ENCODE measurements around the gene ALK.

Gene ALK

DNA sequence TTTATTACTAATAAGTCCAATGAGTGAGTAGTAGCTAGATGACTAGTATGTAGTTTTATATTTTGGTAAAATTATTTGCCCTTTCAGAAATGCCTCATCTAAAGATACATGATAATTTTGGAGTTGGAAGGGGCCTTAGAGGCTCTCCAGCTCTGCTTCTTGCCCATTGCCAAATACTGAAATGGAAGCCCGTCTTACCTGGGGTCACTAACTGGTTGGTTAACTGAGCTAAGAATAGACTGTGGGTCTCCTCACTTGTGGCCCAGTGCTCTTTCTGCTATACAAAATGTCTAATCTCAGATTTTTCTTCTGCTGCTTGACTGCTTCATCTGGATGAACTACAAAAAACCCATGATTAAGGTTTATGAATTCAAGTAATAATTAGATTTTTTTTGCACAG is 739.1 kb downstream of the ALK start:
- Histone ChIP-seq H3K27me3 (ENCODE audit: insufficient read depth, low read length) (no peaks in the 10 kb centered on the region), H3K79me2 (ENCODE audit: insufficient read depth, low read length) (no peaks in the 10 kb centered on the region), H3K4me3 (ENCODE audit: low read depth, low read length, poor library complexity, severe bottlenecking) (no peak overlapping the region), H3K9ac (ENCODE audit: low read length) (no peak overlapping the region), H3K4me1 (ENCODE audit: insufficient read depth, low read length, severe bottlenecking) (no peaks in the 10 kb centered on the region), H3K27ac (ENCODE audit: low read depth, low read length, poor library complexity, severe bottlenecking) (no peak overlapping the region), H3K4me2 (ENCODE audit: low read length) (no peak overlapping the region), H4K20me1 (ENCODE audit: insufficient read depth, low read length) (no peaks in the 10 kb centered on the region), H3K9me2 (ENCODE audit: low read depth, low read length) (no peaks in the 10 kb centered on the region), H3F3A (ENCODE audit: insufficient read depth, low read length) (no peaks in the 10 kb centered on the region), H2AFZ (ENCODE audit: low read length) (no peak overlapping the region), H3K9me3 (ENCODE audit: low read length) (no peaks in the 10 kb centered on the region), H3K36me3 (ENCODE audit: insufficient read depth, low read length) (no peaks in the 10 kb centered on the region)
- TF ChIP-seq, protein P1, sequence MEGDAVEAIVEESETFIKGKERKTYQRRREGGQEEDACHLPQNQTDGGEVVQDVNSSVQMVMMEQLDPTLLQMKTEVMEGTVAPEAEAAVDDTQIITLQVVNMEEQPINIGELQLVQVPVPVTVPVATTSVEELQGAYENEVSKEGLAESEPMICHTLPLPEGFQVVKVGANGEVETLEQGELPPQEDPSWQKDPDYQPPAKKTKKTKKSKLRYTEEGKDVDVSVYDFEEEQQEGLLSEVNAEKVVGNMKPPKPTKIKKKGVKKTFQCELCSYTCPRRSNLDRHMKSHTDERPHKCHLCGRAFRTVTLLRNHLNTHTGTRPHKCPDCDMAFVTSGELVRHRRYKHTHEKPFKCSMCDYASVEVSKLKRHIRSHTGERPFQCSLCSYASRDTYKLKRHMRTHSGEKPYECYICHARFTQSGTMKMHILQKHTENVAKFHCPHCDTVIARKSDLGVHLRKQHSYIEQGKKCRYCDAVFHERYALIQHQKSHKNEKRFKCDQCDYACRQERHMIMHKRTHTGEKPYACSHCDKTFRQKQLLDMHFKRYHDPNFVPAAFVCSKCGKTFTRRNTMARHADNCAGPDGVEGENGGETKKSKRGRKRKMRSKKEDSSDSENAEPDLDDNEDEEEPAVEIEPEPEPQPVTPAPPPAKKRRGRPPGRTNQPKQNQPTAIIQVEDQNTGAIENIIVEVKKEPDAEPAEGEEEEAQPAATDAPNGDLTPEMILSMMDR (IDR thresholded peaks at IDR 0.05; ENCODE audit: low read length), result no peak
- no peak for TF ChIP-seq EZH2 (IDR thresholded peaks at IDR 0.05; ENCODE audit: borderline replicate concordance, low read length)

DNA sequence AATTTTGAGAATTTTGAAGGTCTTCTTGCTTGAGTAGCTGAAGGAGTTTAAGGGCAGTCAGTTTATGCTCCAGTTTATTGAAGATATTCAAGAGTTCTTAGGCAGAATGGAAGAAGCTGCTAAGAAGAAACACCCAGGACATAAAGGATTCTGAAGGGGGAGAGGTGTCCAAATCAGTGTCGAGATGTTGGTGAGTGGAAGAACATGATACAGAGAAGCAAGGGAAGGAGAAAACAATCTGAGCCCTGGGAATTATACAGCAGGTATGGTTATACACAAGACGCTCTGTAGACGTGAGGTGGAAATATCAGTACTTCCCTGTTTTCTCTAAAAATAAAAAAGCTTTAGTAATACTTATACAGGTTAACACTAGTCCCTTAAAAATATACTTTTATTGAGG is 746.0 kb downstream of the ALK start:
- Histone ChIP-seq H3K4me3 (ENCODE audit: low read depth, low read length, poor library complexity, severe bottlenecking) (no peak overlapping the region), H3K79me2 (ENCODE audit: insufficient read depth, low read length) (no peaks in the 10 kb centered on the region), H3K9me3 (ENCODE audit: low read length) (no peaks in the 10 kb centered on the region), H3K4me1 (ENCODE audit: insufficient read depth, low read length, severe bottlenecking) (no peaks in the 10 kb centered on the region), H3K27me3 (ENCODE audit: insufficient read depth, low read length) (no peaks in the 10 kb centered on the region), H3K9me2 (ENCODE audit: low read depth, low read length) (no peaks in the 10 kb centered on the region), H3F3A (ENCODE audit: insufficient read depth, low read length) (no peaks in the 10 kb centered on the region), H3K9ac (ENCODE audit: low read length) (no peak overlapping the region), H2AFZ (ENCODE audit: low read length) (no peak overlapping the region), H3K27ac (ENCODE audit: low read depth, low read length, poor library complexity, severe bottlenecking) (no peak overlapping the region), H4K20me1 (ENCODE audit: insufficient read depth, low read length) (no peaks in the 10 kb centered on the region), H3K4me2 (ENCODE audit: low read length) (no peak overlapping the region), H3K36me3 (ENCODE audit: insufficient read depth, low read length) (no peaks in the 10 kb centered on the region)
- TF ChIP-seq, protein P1 (IDR thresholded peaks at IDR 0.05; ENCODE audit: low read length), result no peak
- TF ChIP-seq EZH2 (IDR thresholded peaks at IDR 0.05; ENCODE audit: borderline replicate concordance, low read length), result no peak

- H4K20me1 ChIP-seq (ENCODE audit: insufficient read depth, low read length), result no peaks in the 10 kb centered on the region
- H3K4me3 ChIP-seq (ENCODE audit: low read depth, low read length, poor library complexity, severe bottlenecking), result no peak overlapping the region
- H3K9ac ChIP-seq (ENCODE audit: low read length), result no peak overlapping the region
- H3F3A ChIP-seq (ENCODE audit: insufficient read depth, low read length), result no peaks in the 10 kb centered on the region
- H2AFZ ChIP-seq (ENCODE audit: low read length), result no peak overlapping the region
- H3K9me2 ChIP-seq (ENCODE audit: low read depth, low read length), result no peaks in the 10 kb centered on the region
- H3K79me2 ChIP-seq (ENCODE audit: insufficient read depth, low read length), result no peaks in the 10 kb centered on the region
- no peak overlapping the region for H3K4me2 ChIP-seq (ENCODE audit: low read length)
- H3K9me3 ChIP-seq (ENCODE audit: low read length), result no peaks in the 10 kb centered on the region
- no peaks in the 10 kb centered on the region for H3K27me3 ChIP-seq (ENCODE audit: insufficient read depth, low read length)
- H3K27ac ChIP-seq (ENCODE audit: low read depth, low read length, poor library complexity, severe bottlenecking), result no peak overlapping the region
- H3K4me1 ChIP-seq (ENCODE audit: insufficient read depth, low read length, severe bottlenecking), result no peaks in the 10 kb centered on the region
- no peaks in the 10 kb centered on the region for H3K36me3 ChIP-seq (ENCODE audit: insufficient read depth, low read length)
- TF ChIP-seq, protein P1 (IDR thresholded peaks at IDR 0.05; ENCODE audit: low read length), result no peak
- no peak for TF ChIP-seq EZH2 (IDR thresholded peaks at IDR 0.05; ENCODE audit: borderline replicate concordance, low read length)
Observed at GRCh38 chr2:29174937-29175336, 746.4 kb downstream of the ALK start.
